Uterus (tissue), 2 donors: ENCODE data around the gene DDN.
A peak's percentile ranks its signal among the peaks of the same experiment; 100 is the strongest.

Experiments used
- CTCF ChIP-seq, 4 experiments: fragments of 200-600 bp in 2 of 4; fragments of 450-650 bp in 2 of 4; sonication (generic) in 2 of 4; IDR thresholded peaks; one replicate each; pipeline ENCODE4 v1.5.1; 2016 to 2019; ENCODE audit warnings: antibody characterized with exemption in 4 of 4, mild to moderate bottlenecking in 2 of 4, moderate library complexity in 1 of 4
- POLR2A ChIP-seq, 2 donors: fragments of 450-650 bp; IDR thresholded peaks; one replicate each; pipeline ENCODE4 v1.6.1; 2016; ENCODE audit warnings: antibody characterized with exemption in 2 of 2, mild to moderate bottlenecking in 1 of 2, moderate library complexity in 1 of 2

DNA sequence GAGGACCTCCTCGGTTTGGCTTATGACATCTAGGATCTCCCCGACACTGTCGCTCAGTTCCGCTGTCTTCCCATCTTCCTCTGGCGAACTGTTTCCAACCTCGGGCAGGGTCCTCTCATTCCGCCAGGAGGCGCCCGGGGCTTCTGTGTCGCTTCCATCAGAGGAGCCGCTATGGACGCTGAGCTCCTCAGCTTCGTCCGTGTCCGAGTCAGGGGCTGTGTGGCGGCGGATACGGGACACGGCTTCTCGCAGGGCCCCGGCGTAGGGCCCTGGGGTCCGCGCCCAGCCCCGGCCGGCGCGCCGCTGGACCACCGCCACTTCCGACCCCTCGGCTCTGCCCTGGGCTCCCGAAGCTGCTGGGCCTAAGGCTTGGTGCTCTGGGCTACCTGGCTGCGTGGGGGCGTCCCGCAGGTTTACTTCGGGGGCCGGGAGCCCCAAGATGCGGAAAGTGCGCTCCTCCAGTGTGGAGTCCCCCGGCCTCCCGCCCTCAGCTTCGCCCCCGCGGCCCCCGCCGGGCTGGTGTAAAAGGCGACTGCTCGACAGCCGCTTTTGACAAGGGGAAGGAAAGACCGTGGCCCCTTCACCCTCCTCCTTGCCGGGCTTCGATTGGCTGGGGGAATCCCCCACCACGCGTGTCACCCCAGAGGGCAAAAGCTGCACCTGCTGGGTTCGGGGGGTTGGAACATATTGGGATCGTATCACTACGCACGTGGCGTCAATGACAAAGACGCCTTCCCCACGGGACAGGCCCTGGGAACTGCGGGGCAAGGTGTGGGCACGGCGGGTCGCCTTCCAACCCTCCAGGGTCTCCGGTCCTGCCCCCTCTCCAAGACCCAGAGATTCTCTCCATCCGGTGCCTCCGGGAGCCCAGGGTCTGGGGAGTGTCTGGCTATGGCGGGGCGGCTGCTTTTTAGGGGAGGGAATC, 2.1 kb downstream of the DDN start:
- TF ChIP-seq CTCF (IDR thresholded peaks at IDR 0.05) (peak; percentile 65 to 72 (median 68)), POLR2A (IDR thresholded peaks at IDR 0.05) (no peak)
